Inflammatory macrophage treated with lipopolysaccharide for 4 hours (primary cell): ENCODE results near the gene COBLL1.
A peak's percentile ranks its signal among the peaks of the same experiment; 100 is the strongest.

Experiments
- DNase-seq: peaks from one replicate; pipeline ENCODE4 v3.0.0-alpha.2; 2020

Gene COBLL1

GRCh38 chr2:164816900-164817299 lies 24.7 kb downstream of the COBLL1 start:
- DNase-seq: no peak

GRCh38 chr2:164816046-164816445 lies 25.6 kb downstream of the COBLL1 start:
- DNase-seq: no peak

GRCh38 chr2:164815071-164815793 lies 26.4 kb downstream of the COBLL1 start:
- DNase-seq: no peak

GRCh38 chr2:164813535-164813934 lies 28.1 kb downstream of the COBLL1 start:
- no peak for DNase-seq

- no peak for DNase-seq
Observed at GRCh38 chr2:164812378-164812777, 29.2 kb downstream of the COBLL1 start.

GRCh38 chr2:164811819-164812218 lies 29.8 kb downstream of the COBLL1 start:
- no peak for DNase-seq

GRCh38 chr2:164810843-164811242 lies 30.8 kb downstream of the COBLL1 start:
- peak; percentile 72 for DNase-seq

GRCh38 chr2:164808776-164809175 lies 32.8 kb downstream of the COBLL1 start:
- no peak for DNase-seq

GRCh38 chr2:164803776-164804466 lies 37.7 kb downstream of the COBLL1 start:
- no peak for DNase-seq

- DNase-seq: no peak
Observed at GRCh38 chr2:164802095-164802707, 39.4 kb downstream of the COBLL1 start.

GRCh38 chr2:164800572-164800971 lies 41.1 kb downstream of the COBLL1 start:
- no peak for DNase-seq

GRCh38 chr2:164797627-164798026 lies 44.0 kb downstream of the COBLL1 start:
- DNase-seq: peak; percentile 56

GRCh38 chr2:164796999-164797398 lies 44.6 kb downstream of the COBLL1 start:
- DNase-seq: no peak

- DNase-seq: no peak
Observed at GRCh38 chr2:164794432-164795231, 47.0 kb downstream of the COBLL1 start.

- DNase-seq: no peak
Observed at GRCh38 chr2:164794016-164794415, 47.6 kb downstream of the COBLL1 start.

GRCh38 chr2:164793529-164793928 lies 48.1 kb downstream of the COBLL1 start:
- no peak for DNase-seq

- DNase-seq: no peak
Observed at GRCh38 chr2:164792316-164793170, 49.1 kb downstream of the COBLL1 start.

GRCh38 chr2:164789968-164790367 lies 51.7 kb downstream of the COBLL1 start:
- DNase-seq: no peak

- DNase-seq: no peak
Observed at GRCh38 chr2:164786787-164787186, 54.8 kb downstream of the COBLL1 start.

- no peak for DNase-seq
Observed at GRCh38 chr2:164785457-164785856, 56.2 kb downstream of the COBLL1 start.

- no peak for DNase-seq
Observed at GRCh38 chr2:164784376-164784775, 57.2 kb downstream of the COBLL1 start.

- DNase-seq: peak; percentile 34
Observed at GRCh38 chr2:164782323-164782722, 59.3 kb downstream of the COBLL1 start.
